Measurements from ENCODE around the gene RDH13. TPM values are rescaled to one million over a fixed set of nuclear protein-coding genes. Genes with fewer than 3 reads are reported as not detected.
A peak's percentile ranks its signal among the peaks of the same experiment; 100 is the strongest.
"Not testable (repeated sequence)": the region's sequence is repeated elsewhere in the genome, so short reads cannot be mapped to it uniquely, and the experiment has no call there.

RDH13 gene
- total RNA-seq, 1 donor from 2014 or later = 23.2 TPM

- H3K4me1 Mint-ChIP-seq = peaks cover 13% of the 10 kb centered on the region
- no peak overlapping the region for H3K4me3 Mint-ChIP-seq
- no peak for DNase-seq
- intact Hi-C loops (cut with micrococcal nuclease) = no loop called here
- peaks cover 5% of the 10 kb centered on the region for H3K36me3 Mint-ChIP-seq (ENCODE audit: low read depth)
- H3K9me3 Mint-ChIP-seq = no peaks in the 10 kb centered on the region
- peaks cover 13% of the 10 kb centered on the region for H3K27me3 Mint-ChIP-seq
- no peak overlapping the region for H3K27ac Mint-ChIP-seq
These were observed 14.2 kb upstream of the RDH13 start for GRCh38 chr19:55077106-55077505.

DNA sequence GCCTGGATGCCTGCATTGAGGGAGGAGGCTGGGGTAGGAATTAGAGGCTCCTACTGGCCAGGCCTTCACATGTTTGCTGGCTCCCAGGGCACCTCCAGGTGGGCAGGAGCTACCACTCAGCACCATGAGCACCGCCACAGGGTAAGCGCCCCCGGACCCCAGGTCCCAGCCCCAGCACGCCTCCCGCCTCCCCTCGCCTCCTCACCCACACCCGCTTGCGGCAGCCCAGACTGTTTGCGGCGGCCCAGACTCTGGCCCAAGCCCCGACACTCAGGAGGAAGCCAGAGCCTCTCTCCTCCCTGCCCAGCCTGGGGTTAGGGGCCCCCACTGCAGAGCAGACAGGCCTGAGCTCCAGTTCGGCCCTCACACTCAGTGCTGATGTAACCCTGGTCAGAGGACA is 13.4 kb upstream of the RDH13 start:
- no peaks in the 10 kb centered on the region for H3K9me3 Mint-ChIP-seq
- no peak for DNase-seq
- no peak overlapping the region for H3K4me3 Mint-ChIP-seq
- H3K27ac Mint-ChIP-seq = no peak overlapping the region
- H3K36me3 Mint-ChIP-seq (ENCODE audit: low read depth) = peaks cover 5% of the 10 kb centered on the region
- peaks cover 14% of the 10 kb centered on the region for H3K4me1 Mint-ChIP-seq
- peaks cover 14% of the 10 kb centered on the region for H3K27me3 Mint-ChIP-seq
- intact Hi-C loops (cut with micrococcal nuclease) = no loop called here

GRCh38 chr19:55075371-55075998 is 12.5 kb upstream of the RDH13 start, which contains the start of gene EPS8L1:
Gene EPS8L1 (plus strand): TSS chr19:55075869. CDS start chr19:55076445, 576 bp downstream.
- Mint-ChIP-seq H3K27ac (no peak within 1 kb of the TSS), H3K4me1 (peaks cover 9% of the 10 kb centered on the region), H3K36me3 (ENCODE audit: low read depth) (peaks cover 4% of the 10 kb centered on the region), H3K9me3 (no peaks in the 10 kb centered on the region), H3K4me3 (no peak within 1 kb of the TSS), H3K27me3 (peaks cover 19% of the 10 kb centered on the region)
- no peak for DNase-seq
- intact Hi-C loops (cut with micrococcal nuclease) = no loop called here

- no peak overlapping the region for H3K27ac Mint-ChIP-seq
- intact Hi-C loops (cut with micrococcal nuclease) = no loop called here
- H3K4me1 Mint-ChIP-seq = peaks cover 17% of the 10 kb centered on the region
- H3K27me3 Mint-ChIP-seq = peaks cover 48% of the 10 kb centered on the region
- no peak overlapping the region for H3K4me3 Mint-ChIP-seq
- no peaks in the 10 kb centered on the region for H3K9me3 Mint-ChIP-seq
- DNase-seq = no peak
- peaks cover 4% of the 10 kb centered on the region for H3K36me3 Mint-ChIP-seq (ENCODE audit: low read depth)
These were observed 9.0 kb upstream of the RDH13 start for GRCh38 chr19:55071913-55072312.

- H3K27ac Mint-ChIP-seq = no peak overlapping the region
- peaks cover 17% of the 10 kb centered on the region for H3K4me1 Mint-ChIP-seq
- H3K4me3 Mint-ChIP-seq = no peak overlapping the region
- H3K27me3 Mint-ChIP-seq = peaks cover 53% of the 10 kb centered on the region
- H3K36me3 Mint-ChIP-seq (ENCODE audit: low read depth) = peaks cover 4% of the 10 kb centered on the region
- no peak for DNase-seq
- intact Hi-C loops (cut with micrococcal nuclease) = no loop called here
- H3K9me3 Mint-ChIP-seq = no peaks in the 10 kb centered on the region
These were observed 8.2 kb upstream of the RDH13 start for GRCh38 chr19:55071129-55071502.

DNA sequence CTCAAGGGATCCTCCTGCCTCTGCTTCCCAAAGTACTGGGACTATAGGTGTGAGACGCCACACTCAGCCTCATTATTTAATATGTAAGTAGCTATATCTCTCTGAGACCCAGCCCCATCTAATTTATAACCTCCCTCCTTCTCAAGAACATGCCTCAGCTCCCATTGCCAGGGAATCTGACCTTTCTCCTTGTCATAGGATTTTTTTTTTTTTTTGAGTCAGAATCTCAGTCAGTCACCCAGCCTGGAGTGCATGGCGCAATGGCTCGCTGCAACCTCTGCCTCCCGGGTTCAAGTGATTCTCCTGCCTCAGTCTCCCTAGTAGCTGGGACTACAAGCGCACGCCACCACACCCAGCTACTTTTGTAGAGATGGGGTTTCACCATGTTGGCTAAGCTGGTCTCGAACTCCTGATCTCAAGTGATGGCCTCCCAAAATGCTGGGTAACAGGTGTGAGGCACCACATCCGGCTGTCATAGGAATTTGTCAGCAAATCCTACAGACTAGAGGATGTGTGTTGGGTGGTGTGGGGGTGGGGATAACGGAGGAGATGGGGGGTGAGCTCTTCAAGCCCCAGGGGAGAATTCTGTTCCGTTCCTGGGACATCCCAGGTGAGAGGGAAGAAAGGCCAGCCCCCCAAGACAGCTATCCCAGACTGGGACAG is 7.6 kb upstream of the RDH13 start:
- DNase-seq = no peak
- peaks cover 57% of the 10 kb centered on the region for H3K27me3 Mint-ChIP-seq
- no peak overlapping the region for H3K27ac Mint-ChIP-seq
- peaks cover 17% of the 10 kb centered on the region for H3K4me1 Mint-ChIP-seq
- peaks cover 4% of the 10 kb centered on the region for H3K36me3 Mint-ChIP-seq (ENCODE audit: low read depth)
- H3K9me3 Mint-ChIP-seq = no peaks in the 10 kb centered on the region
- H3K4me3 Mint-ChIP-seq = no peak overlapping the region
- intact Hi-C loops (cut with micrococcal nuclease) = no loop called here

DNA sequence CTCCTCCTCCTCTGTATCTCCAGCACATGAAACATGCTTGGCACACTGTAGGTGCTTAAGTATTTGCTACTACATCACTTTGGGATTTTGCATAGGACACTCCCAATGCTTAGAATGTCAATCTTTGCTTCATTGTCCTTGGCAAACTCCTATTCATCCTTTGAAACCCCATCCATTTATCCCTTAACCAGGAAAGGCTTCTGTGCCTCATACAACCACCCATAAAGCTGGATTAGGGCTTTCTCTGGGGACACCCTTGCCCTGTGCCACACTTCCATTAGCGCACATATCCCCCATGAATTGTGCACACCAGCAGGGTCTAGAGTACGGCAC is 6.9 kb upstream of the RDH13 start:
- peaks cover 55% of the 10 kb centered on the region for H3K27me3 Mint-ChIP-seq

GRCh38 chr19:55068950-55069864 is 6.3 kb upstream of the RDH13 start:
- H3K9me3 Mint-ChIP-seq = no peaks in the 10 kb centered on the region
- H3K27me3 Mint-ChIP-seq = peaks cover 57% of the 10 kb centered on the region
- H3K4me1 Mint-ChIP-seq = peaks cover 17% of the 10 kb centered on the region
- intact Hi-C loops (cut with micrococcal nuclease) = no loop called here
- no peak for DNase-seq
- peak overlapping the region; percentile 43 for H3K4me3 Mint-ChIP-seq
- no peak overlapping the region for H3K27ac Mint-ChIP-seq
- H3K36me3 Mint-ChIP-seq (ENCODE audit: low read depth) = peaks cover 4% of the 10 kb centered on the region

More for the DNA sequence above, 6.9 kb upstream of the RDH13 start:
- no peak overlapping the region for H3K27ac Mint-ChIP-seq
- intact Hi-C loops (cut with micrococcal nuclease) = no loop called here
- peaks cover 17% of the 10 kb centered on the region for H3K4me1 Mint-ChIP-seq
- H3K4me3 Mint-ChIP-seq = peak overlapping the region; percentile 43
- peaks cover 4% of the 10 kb centered on the region for H3K36me3 Mint-ChIP-seq (ENCODE audit: low read depth)
- H3K9me3 Mint-ChIP-seq = no peaks in the 10 kb centered on the region
- DNase-seq = no peak

DNA sequence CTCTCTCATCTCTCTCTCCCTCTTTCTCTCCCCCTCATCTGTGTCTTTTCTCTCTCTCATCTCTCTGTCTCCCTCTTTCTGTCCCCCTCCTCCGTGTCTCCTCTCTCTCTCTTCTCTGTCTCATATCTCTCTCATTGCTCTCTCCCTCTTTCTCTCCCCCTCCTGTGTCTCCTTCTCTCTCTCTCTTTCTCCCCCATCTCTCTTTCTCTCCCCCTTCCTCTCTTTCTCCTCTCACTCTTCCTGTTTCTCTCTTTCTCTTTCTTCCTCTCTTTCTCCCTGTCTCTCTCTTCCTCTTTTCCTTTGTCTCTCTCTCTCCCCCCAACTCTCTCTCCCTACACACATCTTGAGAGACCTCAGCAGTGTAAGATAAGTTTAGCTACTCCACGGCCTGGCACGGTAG is 4.9 kb upstream of the RDH13 start:
- Mint-ChIP-seq H3K27me3 (peaks cover 56% of the 10 kb centered on the region), H3K9me3 (no peaks in the 10 kb centered on the region), H3K36me3 (ENCODE audit: low read depth) (peaks cover 2% of the 10 kb centered on the region), H3K4me1 (peaks cover 19% of the 10 kb centered on the region), H3K27ac (peak overlapping the region; percentile 27), H3K4me3 (no peak overlapping the region)
- DNase-seq = no peak
- intact Hi-C loops (cut with micrococcal nuclease) = no loop called here

DNA sequence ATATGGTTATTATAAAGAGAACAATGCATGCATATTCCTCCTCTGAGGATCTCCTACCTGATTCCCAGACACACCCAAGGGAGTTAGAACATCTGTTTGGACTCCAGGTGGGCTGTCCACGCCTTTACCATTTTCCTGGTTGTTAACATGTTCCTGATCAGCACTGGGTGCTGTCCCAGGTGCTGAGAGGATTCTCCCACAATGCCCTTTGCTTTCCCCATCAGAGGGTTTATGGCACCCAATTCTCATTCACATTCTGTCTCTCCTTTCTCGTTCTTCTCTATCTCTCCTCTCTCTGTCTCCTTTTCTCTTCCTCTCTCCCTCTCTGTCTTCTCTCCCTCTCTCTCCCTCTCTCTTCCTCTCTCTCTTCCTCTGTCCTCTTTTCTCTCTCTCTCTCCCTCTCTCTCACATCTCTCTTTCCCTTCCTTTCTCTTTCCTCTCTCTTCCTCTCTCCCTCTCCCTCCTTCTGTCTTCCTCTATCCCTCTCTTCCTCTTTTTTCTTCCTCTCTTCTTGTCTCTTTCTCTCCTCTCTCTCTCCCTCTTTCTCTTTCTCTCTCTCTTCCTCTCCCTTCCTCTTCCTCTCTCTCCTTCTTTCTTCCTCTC is 3.3 kb upstream of the RDH13 start:
- peak; percentile 68 for DNase-seq
- Mint-ChIP-seq H3K27ac (no peak overlapping the region), H3K36me3 (ENCODE audit: low read depth) (peaks cover 4% of the 10 kb centered on the region), H3K4me3 (no peak overlapping the region), H3K27me3 (peaks cover 50% of the 10 kb centered on the region), H3K4me1 (peaks cover 23% of the 10 kb centered on the region), H3K9me3 (no peaks in the 10 kb centered on the region)
- intact Hi-C loops (cut with micrococcal nuclease) = no loop called here

DNA sequence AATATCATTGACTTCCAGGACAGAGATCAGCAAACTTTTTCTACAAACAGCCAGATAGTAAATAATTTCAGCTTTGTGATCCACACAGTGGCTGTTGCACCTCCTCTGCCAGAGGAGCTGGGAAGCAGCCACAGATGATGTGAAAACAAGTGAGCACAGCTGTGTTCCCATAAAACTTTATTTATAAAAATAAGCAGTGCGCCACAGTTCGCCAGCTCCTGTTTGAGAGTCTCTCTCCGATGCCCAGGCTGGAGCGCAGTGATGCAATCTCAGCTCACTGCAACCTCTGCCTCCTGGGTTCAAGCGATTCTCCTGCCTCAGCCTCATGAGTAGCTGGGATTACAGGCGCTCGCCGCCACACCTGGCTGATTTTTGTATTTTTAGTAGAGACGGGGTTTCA is 2.6 kb upstream of the RDH13 start:
- DNase-seq; H3K36me3 Mint-ChIP-seq (ENCODE audit: low read depth); intact Hi-C loops (cut with micrococcal nuclease); H3K27ac Mint-ChIP-seq; H3K4me3 Mint-ChIP-seq; H3K9me3 Mint-ChIP-seq: not testable (repeated sequence)
- H3K27me3 Mint-ChIP-seq = peaks cover 46% of the 10 kb centered on the region
- peaks cover 23% of the 10 kb centered on the region for H3K4me1 Mint-ChIP-seq

DNA sequence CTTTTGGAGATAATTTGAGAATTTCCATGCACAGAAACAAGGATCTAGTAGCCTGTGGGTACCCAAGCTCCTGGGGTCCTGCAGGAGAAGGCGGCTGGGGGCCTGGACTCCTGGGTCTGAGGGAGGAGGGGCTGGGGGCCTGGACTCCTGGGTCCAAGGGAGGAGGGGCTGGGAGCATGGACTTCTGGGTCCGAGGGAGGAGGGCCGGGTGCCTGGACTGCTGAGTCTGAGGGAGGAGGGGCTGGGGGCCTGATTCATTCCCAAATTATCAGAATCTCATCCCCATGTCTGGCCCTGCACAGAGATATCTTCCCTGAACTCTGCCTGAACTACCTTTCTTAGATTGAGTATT is 520 bp upstream of the RDH13 start:
- H3K4me3 Mint-ChIP-seq = peak overlapping the region; percentile 47
- H3K4me1 Mint-ChIP-seq = peaks cover 20% of the 10 kb centered on the region
- peaks cover 32% of the 10 kb centered on the region for H3K27me3 Mint-ChIP-seq
- H3K36me3 Mint-ChIP-seq (ENCODE audit: low read depth) = peaks cover 15% of the 10 kb centered on the region
- DNase-seq = no peak
- intact Hi-C loops (cut with micrococcal nuclease) = loop anchor here (1.0 kb wide), 1 partner anchor 18 kb away; no protein-coding TSS in a partner anchor
- H3K9me3 Mint-ChIP-seq = no peaks in the 10 kb centered on the region
- H3K27ac Mint-ChIP-seq = no peak overlapping the region

DNA sequence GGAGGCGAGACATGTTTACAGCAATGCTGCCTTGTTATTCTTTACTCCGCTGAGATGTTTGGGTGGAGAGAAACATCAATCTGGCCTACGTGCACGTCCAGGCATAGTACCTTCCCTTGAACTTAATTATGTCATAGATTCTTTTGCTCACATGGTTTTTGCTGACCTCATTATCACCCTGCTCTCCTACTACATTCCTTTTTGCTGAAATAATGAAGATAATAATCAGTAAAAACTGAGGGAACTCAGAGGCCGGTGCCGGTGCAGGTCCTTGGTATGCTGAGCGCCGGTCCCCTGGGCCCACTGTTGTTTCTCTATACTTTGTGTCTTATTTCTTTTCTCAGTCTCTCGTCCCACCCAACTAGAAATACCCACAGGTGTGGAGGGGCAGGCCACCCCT is 2.7 kb downstream of the RDH13 start:
- H3K9me3 Mint-ChIP-seq; H3K27me3 Mint-ChIP-seq; H3K27ac Mint-ChIP-seq; H3K4me3 Mint-ChIP-seq; intact Hi-C loops (cut with micrococcal nuclease); DNase-seq: not testable (repeated sequence)
- peaks cover 16% of the 10 kb centered on the region for H3K4me1 Mint-ChIP-seq
- peaks cover 35% of the 10 kb centered on the region for H3K36me3 Mint-ChIP-seq (ENCODE audit: low read depth)

Data from activated CD4-positive, alpha-beta T cell treated with anti-CD3 and anti-CD28 coated beads, Interleukin-2, amount 10 ng/mL, durations not matched to agents 24 days and 14 days (primary cell).